Mononuclear cell (primary cell): ENCODE measurements around the gene CDC6. TPM values are rescaled to one million over a fixed set of nuclear protein-coding genes. Genes with fewer than 3 reads are reported as not detected.
A peak's percentile ranks its signal among the peaks of the same experiment; 100 is the strongest.

ENCODE experiments used
- H3K27me3 ChIP-seq: 2 replicates; pipeline ENCODE4 v1.6.0; 2011; ENCODE audit warnings: low read length, control low read depth; ENCODE audit not compliant: insufficient read depth
- H3K4me1 ChIP-seq: 2 replicates; pipeline ENCODE4 v1.5.1; 2011; ENCODE audit warnings: mild to moderate bottlenecking, low read length, control low read depth; ENCODE audit not compliant: insufficient read depth
- H3K4me3 ChIP-seq: 2 replicates; pipeline ENCODE4 v1.5.1; 2011; ENCODE audit warnings: mild to moderate bottlenecking, low read length, moderate library complexity
- H3K9me3 ChIP-seq: 2 replicates; pipeline ENCODE4 v1.5.1; 2011; ENCODE audit warnings: low read depth, mild to moderate bottlenecking, control low read depth, low read length
- total RNA-seq: library from RNA; depleted of rRNA; stranded (reverse); fragments of >200 nt; gene quantifications from one replicate; pipeline ENCODE4 v1.2.3, GENCODE V29; 2012

CDC6 gene
- total RNA-seq, 1 donor = 0.21 TPM

DNA sequence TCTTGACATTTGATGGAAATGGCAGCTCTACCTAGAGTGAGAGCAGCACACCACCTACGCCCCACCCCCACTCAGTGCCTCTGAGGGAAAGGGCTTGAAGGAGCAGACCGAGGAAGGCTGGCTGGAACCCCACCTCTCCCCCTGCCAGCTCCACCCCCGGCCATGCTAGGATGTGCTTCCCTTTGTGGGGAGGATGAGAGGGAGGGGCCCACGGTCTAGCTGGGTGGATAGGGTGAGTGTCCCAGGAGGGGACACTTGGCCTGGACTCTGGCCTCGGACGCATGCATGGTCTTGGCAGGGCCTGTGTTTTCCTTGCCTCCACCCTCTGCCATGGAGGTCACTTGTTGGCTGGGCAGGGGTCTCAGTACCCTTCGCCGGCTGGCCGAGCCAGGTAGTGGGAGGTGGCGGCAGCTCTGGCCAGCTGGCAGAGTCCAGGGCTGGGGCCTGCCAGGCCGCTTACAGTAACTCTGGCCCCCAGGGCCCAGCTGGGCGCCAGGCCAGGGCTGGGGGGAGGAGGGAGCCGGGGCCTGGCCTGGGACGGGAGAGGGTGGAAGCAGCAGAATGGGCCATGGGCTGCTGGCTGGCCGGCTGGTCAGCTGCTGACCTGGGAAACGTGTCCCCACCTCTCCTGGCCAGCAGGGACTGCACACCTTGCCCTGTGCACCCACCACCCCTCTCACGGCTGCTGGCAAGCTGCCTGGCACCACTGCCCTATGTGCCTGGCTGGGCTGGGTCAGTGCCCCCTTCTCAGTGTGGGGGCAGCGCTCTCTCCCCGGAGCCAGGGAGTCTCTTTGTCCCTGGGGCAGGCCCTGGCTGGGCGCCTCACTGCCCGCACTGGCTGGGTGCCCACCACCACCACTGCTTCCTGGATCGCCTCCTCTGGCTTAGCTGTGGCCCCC, 44.3 kb downstream of the CDC6 start:
- Histone ChIP-seq H3K4me1 (peaks cover 100% of the 10 kb centered on the region), H3K27me3 (no peaks in the 10 kb centered on the region), H3K9me3 (no peaks in the 10 kb centered on the region), H3K4me3 (peak overlapping the region; percentile 24)

DNA sequence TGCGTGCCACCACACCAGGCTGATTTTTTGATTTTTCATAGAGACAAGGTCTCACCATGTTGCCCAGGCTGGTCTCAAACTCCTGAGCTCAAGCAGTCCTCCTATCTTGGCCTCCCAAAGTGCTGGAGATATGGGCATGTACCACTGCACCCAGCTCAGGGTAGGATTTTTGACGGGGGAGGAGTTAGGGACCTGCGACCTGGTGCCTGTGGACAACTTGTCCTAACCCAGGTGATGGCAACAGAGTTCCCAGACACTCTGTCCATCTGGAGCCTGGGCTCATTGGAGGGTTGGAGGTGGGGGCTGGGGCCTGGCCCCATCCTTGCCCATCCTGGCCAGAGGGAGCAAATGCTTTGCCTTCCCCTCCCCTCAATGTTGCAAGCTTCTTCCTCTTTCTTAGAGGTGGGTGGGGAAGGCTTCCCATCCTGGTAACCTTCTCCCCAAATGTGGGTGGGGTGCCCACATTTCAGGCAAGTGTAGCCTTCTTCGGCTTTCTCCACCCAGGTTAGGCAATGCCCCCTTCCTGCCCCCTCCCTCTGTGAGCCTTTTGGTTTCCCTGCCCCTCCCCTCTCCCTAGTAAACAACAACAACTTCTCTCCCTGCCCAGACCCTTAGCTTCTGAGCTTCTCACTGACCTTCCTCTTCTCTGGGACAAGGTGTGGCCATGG, 46.2 kb downstream of the CDC6 start:
- Histone ChIP-seq H3K4me1 (peaks cover 100% of the 10 kb centered on the region), H3K4me3 (no peak overlapping the region), H3K27me3 (no peaks in the 10 kb centered on the region), H3K9me3 (no peaks in the 10 kb centered on the region)

DNA sequence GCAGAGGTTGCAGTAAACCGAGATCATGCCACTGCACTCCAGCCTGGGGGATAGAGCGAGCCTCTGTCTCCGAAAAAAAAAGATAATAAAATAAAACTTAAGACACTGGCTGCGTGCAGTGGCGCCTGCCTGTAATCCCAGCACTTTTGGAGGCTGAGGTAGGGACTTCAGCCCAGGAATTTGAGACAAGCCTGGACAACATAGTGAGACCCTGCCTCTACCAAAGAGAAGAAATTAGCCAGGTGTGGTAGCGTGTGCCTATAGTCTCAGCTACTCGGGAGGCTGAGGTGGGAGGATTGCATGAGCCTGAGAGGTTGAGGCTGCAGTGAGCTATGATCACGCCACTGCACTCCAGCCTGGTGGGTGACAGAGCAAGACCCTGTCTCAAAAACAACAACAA, 47.9 kb downstream of the CDC6 start:
- Histone ChIP-seq H3K4me1 (peaks cover 100% of the 10 kb centered on the region), H3K4me3 (no peak overlapping the region), H3K9me3 (no peaks in the 10 kb centered on the region), H3K27me3 (no peaks in the 10 kb centered on the region)

DNA sequence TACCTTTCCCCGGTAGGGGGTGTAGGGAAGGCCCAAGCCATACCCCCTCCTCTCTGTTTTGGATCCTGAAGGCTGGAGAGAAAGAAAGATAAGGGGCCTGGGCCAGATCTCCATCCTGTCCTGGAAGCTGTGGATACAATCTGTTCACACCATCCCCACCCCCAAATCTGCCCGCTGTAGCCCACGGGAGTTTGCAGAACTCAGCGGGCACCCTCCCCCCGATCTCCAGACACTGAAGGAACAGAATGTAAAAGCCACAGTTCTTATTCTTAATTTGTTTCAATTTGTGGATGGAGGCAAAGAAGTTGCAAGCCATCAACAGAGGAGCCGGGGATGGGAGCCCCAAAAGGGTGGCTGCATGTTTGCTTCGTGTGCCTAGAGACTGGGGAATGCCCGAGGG, 49.7 kb downstream of the CDC6 start:
- no peak overlapping the region for H3K4me3 ChIP-seq
- no peaks in the 10 kb centered on the region for H3K27me3 ChIP-seq
- no peaks in the 10 kb centered on the region for H3K9me3 ChIP-seq
- peaks cover 91% of the 10 kb centered on the region for H3K4me1 ChIP-seq

GRCh38 chr17:40338058-40338457, 50.4 kb downstream of the CDC6 start:
- no peaks in the 10 kb centered on the region for H3K27me3 ChIP-seq
- no peaks in the 10 kb centered on the region for H3K9me3 ChIP-seq
- no peak overlapping the region for H3K4me3 ChIP-seq
- H3K4me1 ChIP-seq = peaks cover 91% of the 10 kb centered on the region

GRCh38 chr17:40338941-40339649, 51.4 kb downstream of the CDC6 start:
- no peaks in the 10 kb centered on the region for H3K9me3 ChIP-seq
- peaks cover 91% of the 10 kb centered on the region for H3K4me1 ChIP-seq
- no peak overlapping the region for H3K4me3 ChIP-seq
- H3K27me3 ChIP-seq = no peaks in the 10 kb centered on the region

DNA sequence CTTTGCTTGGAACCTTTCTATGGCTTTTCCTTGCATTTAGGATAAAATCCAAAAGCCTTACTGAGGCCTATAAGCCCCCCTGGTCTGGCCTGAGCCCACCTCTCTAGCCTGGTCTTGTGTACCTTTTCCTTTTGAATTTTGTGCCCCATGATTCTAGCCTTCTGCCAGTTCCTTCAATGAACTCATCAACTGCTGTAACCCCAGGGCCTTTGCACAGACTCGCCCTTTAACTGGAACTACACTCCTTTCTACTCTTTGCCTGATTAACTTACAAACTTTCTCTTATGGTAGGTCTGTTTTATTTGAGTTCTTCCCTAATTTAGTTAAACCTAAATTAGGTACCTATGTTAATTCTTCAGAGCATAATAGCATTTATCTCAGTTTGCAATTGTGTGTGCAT, 52.6 kb downstream of the CDC6 start:
- no peak overlapping the region for H3K4me3 ChIP-seq

DNA sequence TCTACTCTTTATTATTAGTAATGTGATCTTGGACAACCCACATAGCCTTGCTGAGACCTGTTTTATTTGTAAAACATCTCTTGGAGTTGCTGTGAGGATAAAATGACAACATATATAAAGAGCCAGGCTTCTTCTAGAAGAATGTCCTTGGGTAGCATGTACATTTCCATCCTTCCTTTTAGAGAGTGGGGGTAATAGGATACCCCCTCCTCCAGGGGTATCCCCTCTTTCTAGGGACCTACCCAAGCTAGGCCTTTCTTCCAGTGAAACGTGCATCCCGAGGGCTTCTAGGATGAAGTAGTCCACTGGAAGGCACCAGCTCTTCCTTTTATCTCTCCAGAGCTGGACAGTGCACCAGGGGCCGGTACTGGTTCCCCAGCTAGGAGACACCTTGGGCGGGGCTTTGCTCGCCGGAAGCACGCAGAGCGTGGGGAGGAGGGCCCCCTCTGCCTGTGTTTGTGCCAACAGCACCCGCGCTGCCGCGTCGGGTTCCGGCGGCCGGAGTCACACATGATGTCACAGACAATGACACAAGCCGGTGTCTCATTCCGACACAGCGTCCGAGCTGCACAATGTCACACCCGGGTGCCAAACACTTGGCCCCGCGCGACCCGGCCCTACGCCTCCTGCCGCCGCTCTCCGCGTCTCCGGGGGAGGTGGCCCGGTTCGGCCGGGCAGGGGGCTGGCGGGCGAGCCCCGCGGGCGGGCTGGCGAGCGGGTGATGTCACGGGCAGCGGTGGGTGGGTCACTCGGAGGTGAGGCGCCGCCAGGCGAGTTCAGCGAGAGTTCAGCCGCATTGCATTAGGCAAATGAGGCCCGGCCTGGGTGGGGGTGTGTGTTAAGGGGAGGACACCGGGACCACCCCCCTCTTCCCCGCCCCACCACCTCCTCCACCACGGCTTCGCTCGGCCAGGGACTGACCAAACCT, 53.5 kb downstream of the CDC6 start:
- Histone ChIP-seq H3K4me1 (peaks cover 91% of the 10 kb centered on the region), H3K4me3 (peak overlapping the region; percentile 70), H3K27me3 (no peaks in the 10 kb centered on the region), H3K9me3 (no peaks in the 10 kb centered on the region)

More for the DNA sequence above, 52.6 kb downstream of the CDC6 start:
- Histone ChIP-seq H3K4me1 (peaks cover 91% of the 10 kb centered on the region), H3K9me3 (no peaks in the 10 kb centered on the region), H3K27me3 (no peaks in the 10 kb centered on the region)

GRCh38 chr17:40341808-40342503, 54.3 kb downstream of the CDC6 start:
- H3K9me3 ChIP-seq = no peaks in the 10 kb centered on the region
- peaks cover 91% of the 10 kb centered on the region for H3K4me1 ChIP-seq
- H3K27me3 ChIP-seq = no peaks in the 10 kb centered on the region
- peak overlapping the region; percentile 70 for H3K4me3 ChIP-seq

- Histone ChIP-seq H3K9me3 (no peaks in the 10 kb centered on the region), H3K27me3 (no peaks in the 10 kb centered on the region), H3K4me3 (peak overlapping the region; percentile 70), H3K4me1 (peaks cover 91% of the 10 kb centered on the region)
These were observed 55.0 kb downstream of the CDC6 start for GRCh38 chr17:40342504-40343218.

DNA sequence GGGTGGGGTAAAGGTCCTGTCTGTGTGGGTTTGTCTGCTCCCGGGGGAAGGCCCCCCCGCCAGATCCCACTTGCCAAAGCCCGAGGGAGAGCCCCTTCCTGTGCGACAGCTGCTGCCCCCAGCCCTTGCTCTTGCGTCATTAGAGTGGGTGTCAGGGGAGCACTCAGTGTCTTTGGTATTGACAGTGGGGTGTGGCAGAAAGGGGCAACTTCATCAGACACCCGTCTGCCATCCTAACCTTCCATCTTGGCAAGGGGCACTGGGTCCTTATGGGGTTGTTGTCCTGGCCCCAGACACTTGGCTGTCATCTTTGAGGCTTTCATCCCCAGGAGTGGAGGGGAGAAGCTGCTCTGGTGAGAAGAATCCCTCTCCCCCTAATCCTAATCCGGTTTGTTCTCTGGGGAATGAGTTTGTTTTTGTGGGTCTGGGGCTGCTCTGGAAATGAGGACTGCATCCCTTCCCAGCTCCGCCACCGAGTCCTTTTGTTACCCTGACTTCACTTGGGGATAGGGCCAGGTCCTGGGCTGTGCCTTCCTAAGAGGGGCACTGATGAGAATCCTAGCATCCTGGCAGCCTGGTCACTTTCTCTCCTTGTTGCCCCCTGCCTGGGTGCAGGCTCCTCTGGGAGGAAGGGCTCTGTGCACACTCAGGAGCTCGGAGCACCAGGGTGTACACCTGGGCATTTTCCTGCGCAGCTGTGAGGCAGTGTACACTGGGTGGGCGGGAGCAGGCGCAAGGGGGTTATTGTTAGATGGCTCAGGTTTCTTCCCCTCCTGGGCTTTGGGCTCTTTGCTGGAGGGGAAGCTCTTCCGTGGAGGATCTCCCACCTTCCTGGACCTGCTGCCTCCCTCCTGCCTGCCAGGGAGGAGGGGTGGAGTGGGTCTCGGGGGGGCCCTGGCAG, 55.8 kb downstream of the CDC6 start:
- no peaks in the 10 kb centered on the region for H3K9me3 ChIP-seq
- peaks cover 90% of the 10 kb centered on the region for H3K4me1 ChIP-seq
- no peaks in the 10 kb centered on the region for H3K27me3 ChIP-seq
- peak overlapping the region; percentile 70 for H3K4me3 ChIP-seq

DNA sequence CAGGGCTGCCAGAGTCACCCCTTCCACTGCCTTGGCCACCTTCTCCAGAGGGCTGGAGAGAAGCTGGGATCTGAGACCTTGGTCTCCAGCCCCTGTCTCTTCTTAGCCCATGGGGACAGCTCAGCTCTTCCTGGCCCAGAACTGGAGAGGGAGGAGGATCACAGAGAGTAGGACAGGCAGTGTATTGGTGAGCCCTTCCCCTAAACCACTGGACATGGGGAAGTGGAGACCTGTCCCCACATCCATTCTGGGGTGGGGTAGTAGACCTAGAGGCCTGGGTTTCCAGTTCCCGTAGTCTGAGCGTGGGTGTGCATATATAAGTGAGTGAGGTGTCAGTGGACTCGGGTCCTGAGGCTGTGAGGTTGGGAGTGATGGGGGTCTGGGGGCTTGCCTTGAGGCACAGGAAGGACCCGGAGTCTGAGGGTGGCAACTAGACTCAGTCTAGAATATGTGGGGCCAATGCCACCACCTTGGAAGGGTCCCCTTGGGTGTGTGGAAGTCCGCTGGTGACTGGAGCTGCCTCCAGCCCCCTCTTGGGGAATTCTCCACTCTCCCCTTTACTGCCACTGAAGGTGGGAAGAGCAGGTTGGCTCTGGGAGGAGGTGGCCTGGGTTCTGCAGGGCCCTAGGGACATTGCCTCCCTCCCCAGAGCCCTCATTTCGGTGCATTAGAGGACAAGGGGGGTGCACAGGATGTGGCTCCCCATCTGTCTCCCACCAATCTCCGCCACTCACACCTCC, 56.9 kb downstream of the CDC6 start:
- H3K27me3 ChIP-seq = no peaks in the 10 kb centered on the region
- no peaks in the 10 kb centered on the region for H3K9me3 ChIP-seq
- H3K4me3 ChIP-seq = peak overlapping the region; percentile 70

More for the DNA sequence above, 56.9 kb downstream of the CDC6 start:
- H3K4me1 ChIP-seq = peaks cover 85% of the 10 kb centered on the region
